Forelimb muscle (tissue), 1 donor: ENCODE data around the gene CILP2. TPM values are rescaled to one million over a fixed set of nuclear protein-coding genes. Genes with fewer than 3 reads are reported as not detected.

ENCODE experiments used
- DNase-seq: peaks from one replicate; pipeline ENCODE4 v3.0.0-alpha.2; 2013; ENCODE audit warnings: low read depth
- polyA plus RNA-seq: library from polyadenylated mRNA; unstranded; fragments of 120-200 nt; gene quantifications from one replicate; pipeline ENCODE4 v1.2.1, GENCODE V29; 2013; ENCODE audit not compliant: insufficient read length

The CILP2 gene
- polyA plus RNA-seq, 1 donor, result 2.2 TPM

- DNase-seq, result no peak
Observed at GRCh38 chr19:19529783-19530422, 8.2 kb upstream of the CILP2 start.

DNA sequence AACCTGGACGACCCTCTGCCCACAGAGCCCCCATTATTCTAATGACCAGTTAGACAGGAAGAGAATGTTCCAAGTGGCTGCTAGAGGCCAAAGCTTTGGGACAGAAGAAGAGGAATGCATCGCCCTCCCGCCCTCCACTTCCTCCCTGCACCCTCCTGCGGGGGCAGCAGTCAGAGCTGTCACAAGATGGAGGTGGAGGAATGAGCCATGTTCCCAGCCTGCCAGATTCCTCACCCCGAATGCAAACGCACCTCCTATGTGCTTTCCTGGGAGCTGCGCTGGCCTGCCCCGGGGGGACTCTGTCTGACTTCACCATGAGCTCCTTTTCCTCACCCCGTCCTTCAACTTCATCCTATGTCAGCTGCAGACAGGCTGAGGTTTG, 7.7 kb upstream of the CILP2 start:
- no peak for DNase-seq

- no peak for DNase-seq
Observed at GRCh38 chr19:19530889-19531288, 7.2 kb upstream of the CILP2 start.

DNA sequence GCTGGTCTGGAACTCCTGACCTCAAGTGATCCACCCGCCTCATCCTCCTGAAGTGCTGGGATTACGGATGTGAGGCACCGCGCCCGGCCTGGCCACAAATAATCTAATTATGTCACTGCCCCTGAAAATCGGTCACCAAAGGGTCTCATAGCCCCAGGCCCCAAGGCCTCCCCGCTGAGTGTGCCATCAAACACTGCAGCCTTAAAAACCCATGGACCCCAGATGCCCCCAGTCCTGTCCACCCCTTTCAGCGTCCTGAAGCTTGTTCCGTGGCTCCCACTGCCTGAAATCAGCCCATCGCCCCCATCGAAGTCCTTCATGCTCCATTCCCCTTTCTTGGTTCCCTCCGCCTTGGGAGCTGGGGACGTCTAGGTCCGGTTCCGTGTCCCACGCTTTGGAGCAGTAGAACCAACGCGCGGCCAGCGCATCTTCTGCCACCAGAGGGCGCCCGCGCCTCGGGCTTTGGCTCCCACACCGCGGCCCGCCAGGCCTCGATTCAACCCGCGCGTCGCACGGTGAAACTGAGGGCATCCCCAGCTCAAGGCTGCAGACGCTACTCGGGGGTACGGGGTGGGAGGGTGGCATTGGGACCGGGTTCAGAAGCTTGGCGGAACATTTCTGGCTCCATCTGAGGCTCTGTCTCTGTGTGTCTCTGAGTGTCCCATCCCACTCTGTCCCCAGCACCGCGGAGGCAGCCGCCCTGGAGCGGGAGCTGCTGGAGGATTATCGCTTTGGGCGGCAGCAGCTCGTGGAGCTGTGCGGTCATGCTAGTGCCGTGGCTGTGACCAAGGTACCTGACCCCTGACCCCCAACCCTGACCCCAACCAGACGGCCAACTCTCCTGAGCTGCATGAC, 5.9 kb upstream of the CILP2 start:
- DNase-seq, result no peak

GRCh38 chr19:19532806-19533701, 5.0 kb upstream of the CILP2 start:
- DNase-seq, result no peak

DNA sequence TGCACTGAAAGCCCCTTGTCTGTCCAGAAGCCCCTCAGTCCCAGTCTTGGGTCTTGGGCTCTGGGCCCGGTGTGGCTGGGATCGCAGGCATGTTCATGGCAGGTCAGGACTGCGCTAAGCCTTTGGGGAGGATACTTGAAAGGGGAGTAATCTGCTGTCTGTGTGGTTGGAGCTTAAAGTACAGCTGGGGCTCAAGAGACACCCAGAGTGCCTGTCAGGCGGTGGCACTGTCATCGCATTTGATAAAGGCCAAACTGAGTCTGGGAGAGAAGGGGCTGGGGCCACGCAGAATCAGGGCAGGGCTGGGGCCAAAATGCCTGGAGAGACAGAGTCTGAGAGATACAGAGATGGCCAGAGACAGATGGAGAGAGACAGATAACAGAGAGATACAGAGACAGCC, 4.2 kb upstream of the CILP2 start:
- no peak for DNase-seq

GRCh38 chr19:19534556-19535265, 3.4 kb upstream of the CILP2 start:
- DNase-seq, result no peak

DNA sequence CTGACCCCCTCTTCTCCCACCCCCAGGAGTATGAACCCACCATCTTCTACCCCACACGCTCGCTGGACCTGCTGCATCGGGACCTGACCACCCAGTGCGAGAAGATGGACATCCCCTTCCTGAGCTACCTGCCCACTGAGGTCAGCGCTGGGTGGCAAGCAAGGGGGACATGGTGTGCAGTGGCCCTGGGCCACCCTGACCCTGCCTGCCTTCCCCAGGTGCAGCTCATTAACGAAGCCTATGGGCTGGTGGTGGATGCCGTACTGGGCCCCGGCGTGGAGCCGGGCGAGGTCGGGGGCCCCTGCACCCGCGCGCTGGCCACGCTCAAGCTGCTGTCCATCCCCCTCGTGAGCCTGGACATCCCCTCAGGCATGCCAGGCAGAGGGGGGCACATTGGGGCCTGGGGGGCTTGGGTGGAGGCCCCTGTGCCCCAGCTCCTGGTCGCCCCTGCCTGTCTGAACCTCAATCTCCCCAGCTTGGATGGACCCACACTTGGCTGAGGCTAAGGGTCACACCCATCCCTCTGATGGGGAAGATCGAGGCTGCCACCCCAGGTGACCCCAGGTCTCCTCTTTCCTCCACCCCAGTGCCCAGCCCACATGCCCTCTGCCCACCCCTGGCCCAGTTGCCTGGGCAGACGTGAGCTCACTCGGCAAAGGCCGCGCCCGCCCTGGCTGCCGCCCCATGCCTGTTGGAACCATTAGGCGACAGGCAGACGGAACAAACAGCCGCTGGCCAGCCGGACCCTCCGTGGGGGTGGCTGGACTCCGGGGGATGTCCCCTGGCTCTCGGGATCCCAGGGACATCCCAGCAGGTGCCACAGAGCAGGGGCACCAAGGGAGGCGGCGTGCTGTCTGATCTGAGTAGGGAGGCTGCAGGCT, 2.5 kb upstream of the CILP2 start:
- DNase-seq, result no peak

DNA sequence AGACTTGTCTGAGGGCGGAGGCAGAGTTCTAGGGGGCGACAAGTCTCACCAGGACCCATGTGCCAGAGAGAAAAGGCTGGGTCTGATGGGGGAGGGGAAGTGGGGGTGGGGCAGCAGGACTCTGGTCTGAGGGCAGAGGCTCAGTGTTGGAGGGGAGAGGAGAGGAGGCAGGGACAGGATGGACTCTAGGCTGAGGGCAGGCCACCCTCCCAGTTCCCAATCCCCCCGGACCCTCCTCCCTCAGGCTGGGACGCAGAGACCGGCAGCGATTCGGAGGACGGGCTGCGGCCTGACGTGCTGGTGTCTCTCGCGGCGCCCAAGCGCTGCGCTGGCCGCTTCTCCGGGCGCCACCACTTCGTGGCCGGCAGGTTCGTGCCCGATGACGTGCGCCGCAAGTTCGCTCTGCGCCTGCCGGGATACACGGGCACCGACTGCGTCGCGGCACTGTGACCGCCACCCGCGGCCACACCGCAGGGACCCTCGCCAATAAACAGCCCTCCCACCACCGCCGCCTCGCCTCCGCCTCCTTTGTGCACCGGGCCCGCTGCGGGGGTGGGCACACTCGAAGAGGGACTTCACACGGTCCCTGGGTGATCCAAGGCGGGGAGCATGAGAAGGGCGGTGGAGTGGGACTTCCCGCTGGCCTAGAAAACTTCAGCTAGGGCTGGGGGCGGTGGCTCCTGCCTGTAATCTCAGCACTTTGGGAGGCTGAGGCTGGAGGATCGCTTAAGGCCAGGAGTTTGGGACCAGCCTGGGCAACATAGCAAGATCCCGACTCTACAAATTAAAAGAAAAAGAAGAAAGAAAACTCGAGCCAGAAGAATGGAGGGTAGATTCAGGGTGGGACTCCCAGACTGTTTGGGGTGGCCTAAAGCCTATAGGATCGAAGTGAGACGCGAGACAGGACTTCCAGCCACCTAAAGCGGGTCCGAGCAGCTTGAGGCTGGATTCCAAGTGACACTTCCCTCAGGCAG, 703 bp upstream of the CILP2 start:
- DNase-seq, result no peak

DNA sequence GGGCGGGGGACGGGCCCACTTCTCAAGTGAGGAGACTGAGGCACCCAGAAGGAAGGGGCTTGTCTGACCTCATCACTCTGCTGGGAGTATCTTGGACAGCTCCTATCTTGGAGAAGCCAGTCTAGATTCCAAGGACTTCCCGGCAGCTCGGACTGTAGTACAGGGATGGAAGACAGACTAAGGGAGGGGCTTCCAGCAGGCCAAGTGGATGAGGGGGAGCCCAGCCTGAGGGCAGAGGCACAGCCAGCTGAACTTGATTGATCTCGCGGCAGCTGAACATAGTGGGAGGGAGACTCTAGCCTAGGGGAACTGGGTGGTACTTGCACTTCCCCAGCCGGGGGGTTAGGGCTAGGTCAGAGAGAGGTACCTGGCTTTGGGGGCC, 711 bp downstream of the CILP2 start:
- no peak for DNase-seq

- DNase-seq, result no peak
Observed at GRCh38 chr19:19539698-19540063, 1.6 kb downstream of the CILP2 start.

GRCh38 chr19:19540064-19540714, 2.1 kb downstream of the CILP2 start:
- DNase-seq, result no peak

DNA sequence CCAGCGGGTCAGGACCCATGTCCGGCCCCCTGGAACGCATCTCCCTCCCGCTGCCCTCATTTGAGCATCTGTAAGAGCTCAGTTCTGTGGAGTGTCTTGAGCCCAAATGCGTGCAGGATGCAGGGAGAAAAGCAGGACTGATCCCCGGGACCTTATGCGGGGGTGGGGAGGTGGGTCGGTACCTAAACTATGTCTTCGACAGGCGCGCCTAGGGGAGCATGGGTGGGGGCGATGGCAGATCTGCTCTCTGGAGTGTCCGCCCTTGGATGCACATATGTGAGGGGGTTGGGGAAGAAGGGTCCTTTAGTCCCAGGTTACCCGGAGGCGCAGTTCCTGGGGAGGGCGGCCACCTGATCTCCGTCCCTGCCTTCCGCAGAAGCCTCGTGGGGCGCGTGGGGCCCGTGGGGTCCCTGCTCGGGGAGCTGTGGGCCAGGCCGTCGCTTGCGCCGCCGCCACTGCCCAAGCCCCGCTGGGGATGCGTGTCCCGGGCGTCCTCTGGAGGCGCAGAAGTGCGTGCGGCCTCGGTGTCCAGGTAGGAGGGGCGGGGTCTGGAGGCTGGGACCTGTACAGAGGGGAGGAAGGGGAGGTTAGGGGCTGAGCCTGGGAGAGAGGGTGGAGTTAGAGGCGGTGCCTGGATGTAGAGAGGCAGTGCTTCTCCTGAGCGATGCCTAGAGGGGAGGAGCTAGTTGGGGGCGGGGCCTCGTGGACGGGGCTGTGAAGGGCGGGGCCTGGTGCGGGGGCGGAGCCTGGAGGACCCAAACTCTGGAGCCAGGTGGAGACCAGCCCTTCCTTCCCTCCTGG, 2.9 kb downstream of the CILP2 start:
- no peak for DNase-seq

DNA sequence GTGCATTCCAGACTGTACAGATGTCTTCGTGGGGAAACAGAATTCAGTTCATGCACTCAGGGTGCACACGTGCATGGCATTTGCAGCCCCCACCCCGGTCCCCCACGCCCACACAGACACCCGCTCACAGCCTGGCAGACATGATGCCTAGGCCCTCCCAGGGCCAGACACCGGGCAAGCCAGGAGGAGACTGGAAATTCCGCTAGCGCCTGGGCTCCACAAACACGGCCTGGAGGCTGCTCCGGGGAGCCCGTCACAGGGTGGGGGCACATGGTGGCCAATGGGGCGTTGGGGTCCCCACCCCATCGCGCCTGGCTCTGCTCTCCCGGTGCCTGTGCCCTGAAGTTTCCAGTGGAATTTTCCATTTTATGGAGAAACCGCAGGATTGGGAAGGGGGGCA, 3.6 kb downstream of the CILP2 start:
- no peak for DNase-seq

DNA sequence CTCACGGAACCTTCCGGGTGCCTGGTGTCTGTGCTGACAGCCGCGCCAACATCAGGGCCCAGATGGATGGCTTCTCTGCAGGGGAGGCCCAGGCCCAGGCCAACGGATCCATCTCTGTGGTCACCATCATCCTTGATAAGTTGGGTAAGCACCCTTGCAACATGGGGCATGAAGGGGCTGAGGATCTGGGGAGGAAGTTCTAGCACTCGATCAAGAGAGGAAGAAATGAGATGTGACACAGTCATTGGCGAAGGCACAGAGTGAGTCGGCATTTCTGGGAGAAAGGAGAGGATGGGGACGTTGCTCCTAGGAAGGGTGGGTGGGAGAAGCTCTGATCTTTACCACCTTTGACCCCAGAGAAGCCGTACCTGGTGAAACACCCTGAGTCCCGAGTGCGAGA, 4.4 kb downstream of the CILP2 start:
- no peak for DNase-seq

DNA sequence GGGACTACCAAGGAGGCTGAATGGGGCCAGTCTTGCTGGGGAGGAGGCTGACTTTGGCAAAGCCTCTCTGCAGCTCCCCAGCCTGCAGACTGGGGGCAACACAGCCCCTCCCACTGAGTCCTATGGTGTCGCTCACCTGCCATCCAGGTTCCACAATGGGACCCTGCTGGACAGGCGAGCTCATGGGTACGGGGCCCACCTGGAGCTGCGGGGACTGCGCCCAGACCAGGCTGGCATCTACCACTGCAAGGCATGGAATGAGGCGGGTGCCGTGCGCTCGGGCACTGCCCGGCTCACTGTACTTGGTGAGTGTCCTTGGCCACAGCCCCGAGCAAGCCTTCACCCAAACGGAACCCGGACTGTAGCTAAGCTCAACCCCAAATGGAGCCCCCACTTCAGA, 5.0 kb downstream of the CILP2 start:
- no peak for DNase-seq

DNA sequence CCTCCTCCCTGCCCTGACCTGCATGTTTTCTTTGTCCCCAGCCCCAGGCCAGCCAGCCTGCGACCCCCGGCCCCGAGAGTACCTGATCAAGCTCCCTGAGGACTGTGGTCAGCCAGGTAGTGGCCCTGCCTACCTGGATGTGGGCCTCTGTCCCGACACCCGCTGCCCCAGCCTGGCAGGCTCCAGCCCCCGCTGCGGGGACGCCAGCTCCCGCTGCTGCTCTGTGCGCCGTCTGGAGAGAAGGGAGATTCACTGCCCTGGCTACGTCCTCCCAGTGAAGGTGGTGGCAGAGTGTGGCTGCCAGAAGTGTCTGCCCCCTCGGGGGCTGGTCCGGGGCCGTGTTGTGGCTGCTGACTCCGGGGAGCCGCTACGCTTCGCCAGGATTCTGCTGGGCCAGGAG, 5.6 kb downstream of the CILP2 start:
- DNase-seq, result no peak

- no peak for DNase-seq
Observed at GRCh38 chr19:19544257-19544953, 6.3 kb downstream of the CILP2 start.
